H1 (cell line): ENCODE data around the gene NELFA. TPM values are rescaled to one million over a fixed set of nuclear protein-coding genes. Genes with fewer than 3 reads are reported as not detected.

Source experiments
- CTCF ChIA-PET: fragments of 300-600 bp; sonication (Branson Sonifier 250); formaldehyde crosslinking; loops from one replicate; lab custom pipeline; 2021; ENCODE audit not compliant: partially characterized antibody; lab: Charles Lee
- POLR2A ChIA-PET: fragments of 300-600 bp; sonication (Branson Sonifier 250); formaldehyde crosslinking; loops from one replicate; lab custom pipeline; 2021; ENCODE audit warnings: inconsistent platforms; ENCODE audit not compliant: partially characterized antibody; lab: Charles Lee
- DNase-seq, 2 experiments: peaks; one replicate each; pipeline versions ENCODE4 v3.0.0 to v3.0.0-alpha.2; 2010 to 2022; ENCODE audit warnings: low spot score in 2 of 2, low read depth in 1 of 2, mixed read lengths in 1 of 2
- FAIRE-seq: peaks from 2 replicates; lab custom pipeline; 2011; peaks lifted over from hg19 to GRCh38; lab: Jason Lieb, UNC
- H2AFZ ChIP-seq: 2 replicates; pipeline ENCODE4 v1.8.1; 2012; ENCODE audit warnings: low read length, inconsistent platforms
- H2AK5ac ChIP-seq: 2 replicates; pipeline ENCODE4 v1.6.1; 2013; ENCODE audit warnings: low read depth, low read length
- H2BK120ac ChIP-seq: replicated peaks from 2 replicates; pipeline ENCODE3; 2013; ENCODE audit warnings: low read depth, low read length, inconsistent platforms
- H2BK12ac ChIP-seq: 2 replicates; pipeline ENCODE4 v1.6.1; 2013; ENCODE audit warnings: low read depth, low read length
- H2BK15ac ChIP-seq: 2 replicates; pipeline ENCODE4 v1.6.1; 2013; ENCODE audit warnings: low read length
- H2BK20ac ChIP-seq: 2 replicates; pipeline ENCODE4 v1.6.1; 2013; ENCODE audit warnings: low read length
- H2BK5ac ChIP-seq: 2 replicates; pipeline ENCODE4 v1.6.1; 2013; ENCODE audit warnings: low read depth, low read length
- H3K14ac ChIP-seq: 2 replicates; pipeline ENCODE4 v1.6.1; 2013; ENCODE audit warnings: inconsistent platforms; ENCODE audit not compliant: insufficient read length
- H3K18ac ChIP-seq: 2 replicates; pipeline ENCODE4 v1.6.1; 2013; ENCODE audit warnings: low read length; ENCODE audit errors: extremely low read depth
- H3K23ac ChIP-seq: 2 replicates; pipeline ENCODE4 v1.6.1; 2013; ENCODE audit warnings: inconsistent platforms; ENCODE audit not compliant: insufficient read length
- H3K23me2 ChIP-seq: 2 replicates; pipeline ENCODE4 v1.6.1; 2013; ENCODE audit warnings: low read depth, low read length
- H3K27ac ChIP-seq: 2 replicates; pipeline ENCODE4 v1.6.1; 2011; ENCODE audit warnings: low read depth, low read length, inconsistent platforms
- H3K27me3 ChIP-seq, 4 experiments: replicated peaks in 1 of 4; 1 replicate in 1 of 4; 2 replicates in 3 of 4; pipeline versions ENCODE4 v1.6.1 to v1.8.1; 2011 to 2013; ENCODE audit warnings: low read length in 3 of 4, mild to moderate bottlenecking in 3 of 4, inconsistent platforms in 2 of 4, mixed read lengths in 2 of 4, moderate library complexity in 1 of 4; ENCODE audit not compliant: control insufficient read depth in 3 of 4, insufficient read depth in 3 of 4; ENCODE audit errors: extremely low read depth in 1 of 4
- H3K36me3 ChIP-seq, 4 experiments: 2 replicates each; pipeline versions ENCODE4 v1.6.1 to v1.8.1; 2011 to 2013; ENCODE audit warnings: mild to moderate bottlenecking in 4 of 4, low read length in 3 of 4, moderate library complexity in 2 of 4, control low read depth in 1 of 4, inconsistent platforms in 1 of 4; ENCODE audit not compliant: insufficient read depth in 4 of 4, control insufficient read depth in 2 of 4
- H3K4ac ChIP-seq: replicated peaks from 2 replicates; pipeline ENCODE3; 2013; ENCODE audit warnings: low read length, low read depth, mixed read lengths, inconsistent platforms; ENCODE audit not compliant: insufficient read length
- H3K4me1 ChIP-seq, 4 experiments: replicated peaks in 1 of 4; 1 replicate in 1 of 4; 2 replicates in 3 of 4; pipeline versions ENCODE4 v1.6.1 to v1.8.1; 2011 to 2013; ENCODE audit warnings: low read length in 3 of 4, inconsistent platforms in 2 of 4, mixed read lengths in 1 of 4; ENCODE audit not compliant: insufficient read depth in 4 of 4, control insufficient read depth in 3 of 4
- H3K4me2 ChIP-seq, 2 experiments: 2 replicates each; pipeline versions ENCODE4 v1.6.1 to v1.8.1; 2011 to 2013; ENCODE audit warnings: low read depth in 2 of 2, low read length in 2 of 2, control low read depth in 1 of 2, inconsistent platforms in 1 of 2, mild to moderate bottlenecking in 1 of 2; ENCODE audit not compliant: insufficient read depth in 1 of 2
- H3K4me3 ChIP-seq, 4 experiments: fragments of 200-600, 300-600 bp in 1 of 4; sonication (generic), shearing (Covaris generic), sonication (Bioruptor Twin) in 1 of 4; 2 replicates each; pipeline versions ENCODE4 v1.5.1 to v1.8.1; 2011 to 2016; ENCODE audit warnings: low read length in 4 of 4, low read depth in 3 of 4, control low read depth in 2 of 4, inconsistent platforms in 2 of 4, mild to moderate bottlenecking in 2 of 4, mixed read lengths in 1 of 4, moderate library complexity in 1 of 4; ENCODE audit not compliant: insufficient read depth in 2 of 4; ENCODE audit errors: extremely low read depth in 1 of 4
- H3K56ac ChIP-seq: replicated peaks from 2 replicates; pipeline ENCODE3; 2013; ENCODE audit warnings: low read depth, mild to moderate bottlenecking, mixed read lengths, low read length, inconsistent platforms; ENCODE audit not compliant: insufficient read length
- H3K79me1 ChIP-seq: 2 replicates; pipeline ENCODE4 v1.6.1; 2013; ENCODE audit warnings: low read depth, low read length, control low read depth
- H3K79me2 ChIP-seq, 2 experiments: 2 replicates each; pipeline versions ENCODE4 v1.6.1 to v1.8.1; 2012 to 2013; ENCODE audit warnings: low read length in 2 of 2, mild to moderate bottlenecking in 2 of 2, inconsistent platforms in 1 of 2; ENCODE audit not compliant: insufficient read depth in 2 of 2, control insufficient read depth in 1 of 2
- H3K9ac ChIP-seq, 4 experiments: replicated peaks in 1 of 4; 1 replicate in 1 of 4; 2 replicates in 3 of 4; pipeline versions ENCODE4 v1.6.1 to v1.8.1; 2011 to 2013; ENCODE audit warnings: low read depth in 3 of 4, low read length in 3 of 4, control low read depth in 2 of 4, mild to moderate bottlenecking in 2 of 4, moderate library complexity in 2 of 4, inconsistent platforms in 1 of 4; ENCODE audit errors: extremely low read depth in 1 of 4
- H3K9me3 ChIP-seq, 2 experiments: 2 replicates each; pipeline versions ENCODE4 v1.6.1 to v1.8.1; 2012 to 2013; ENCODE audit warnings: mild to moderate bottlenecking in 2 of 2, moderate library complexity in 2 of 2, control low read depth in 1 of 2, inconsistent platforms in 1 of 2, low read depth in 1 of 2, low read length in 1 of 2, mixed read lengths in 1 of 2; ENCODE audit not compliant: insufficient read depth in 2 of 2
- H4K20me1 ChIP-seq, 2 experiments: replicated peaks in 1 of 2; 2 replicates each; pipeline versions ENCODE3 to v1.8.1; 2011 to 2013; ENCODE audit warnings: inconsistent platforms in 2 of 2, low read length in 2 of 2, mild to moderate bottlenecking in 1 of 2; ENCODE audit not compliant: insufficient read depth in 2 of 2, control insufficient read depth in 1 of 2
- H4K5ac ChIP-seq: 2 replicates; pipeline ENCODE4 v1.6.1; 2013; ENCODE audit warnings: low read length, low read depth, mixed read lengths, inconsistent platforms; ENCODE audit not compliant: insufficient read length
- H4K8ac ChIP-seq: 2 replicates; pipeline ENCODE4 v1.8.0; 2013; ENCODE audit warnings: mild to moderate bottlenecking, moderate library complexity, low read length, inconsistent platforms; ENCODE audit not compliant: insufficient read depth; ENCODE audit errors: extremely low read depth
- H4K91ac ChIP-seq: replicated peaks from 2 replicates; pipeline ENCODE3; 2013; ENCODE audit warnings: low read length, mixed read lengths, inconsistent platforms; ENCODE audit not compliant: insufficient read length
- CHD2 ChIP-seq: IDR thresholded peaks from 2 replicates; pipeline ENCODE4 v1.6.1; 2012; ENCODE audit warnings: low read length, improper control_type of control experiment
- EP300 ChIP-seq, 2 experiments: IDR thresholded peaks; 1 replicate in 1 of 2; 2 replicates in 1 of 2; pipeline ENCODE4 v1.6.1; 2011 to 2012; ENCODE audit warnings: low read depth in 2 of 2, low read length in 2 of 2, mild to moderate bottlenecking in 2 of 2, borderline replicate concordance in 1 of 2, inconsistent platforms in 1 of 2, moderate library complexity in 1 of 2
- JUND ChIP-seq: IDR thresholded peaks from 2 replicates; pipeline ENCODE4 v1.6.1; 2011; ENCODE audit warnings: mild to moderate bottlenecking, improper control_type of control experiment, low read length
- SIN3A ChIP-seq, 2 experiments: IDR thresholded peaks in 1 of 2; conservative IDR thresholded peaks in 1 of 2; 2 replicates each; pipeline ENCODE4 v1.6.1; 2011 to 2012; ENCODE audit warnings: low read length in 2 of 2, improper control_type of control experiment in 1 of 2, low read depth in 1 of 2, mild to moderate bottlenecking in 1 of 2
- WGBS, 2 experiments: shearing (Covaris generic) in 1 of 2; methylation state at CpG; one replicate each; pipeline versions ENCODE4 v1.1.6 to v1.1.7; 2013 to 2015; ENCODE audit warnings: low lambda C conversion rate in 2 of 2, mixed read lengths in 2 of 2, inconsistent platforms in 1 of 2, low coverage in 1 of 2, missing lambda C conversion rate in 1 of 2; ENCODE audit not compliant: insufficient replicate concordance in 2 of 2, insufficient coverage in 1 of 2, insufficient read length in 1 of 2; ENCODE audit errors: extremely low coverage in 1 of 2, missing lambda C conversion rate in 1 of 2; 5-methylcytosine and 5-hydroxymethylcytosine counted together
- polyA plus RNA-seq, 7 experiments: library from polyadenylated mRNA; depleted of rRNA in 3 of 7; stranded (reverse) in 5 of 7; unstranded in 2 of 7; fragments of >200 nt in 5 of 7; fragments of 200-250 nt in 2 of 7; gene quantifications; 1 replicate in 5 of 7; 2 replicates in 1 of 7; 4 replicates in 1 of 7; pipeline versions ENCODE4 v1.2.1 to v1.2.3, GENCODE V29; 2011 to 2013; ENCODE audit warnings: missing spikeins in 2 of 7, mixed read lengths in 2 of 7
- total RNA-seq: library from RNA; stranded (reverse); fragmentation: NEBNext Ultra II Directional; extraction: Animal tissue kit (Norgen Biotek cat#: 25700); gene quantifications from 2 replicates; pipeline ENCODE4 v1.2.1, GENCODE V29; 2021
- TF ChIP-seq, protein P1 (sequence below), 3 experiments: IDR thresholded peaks; 1 replicate in 2 of 3; 2 replicates in 1 of 3; pipeline versions ENCODE4 v1.5.1 to v1.6.1; 2011; ENCODE audit warnings: low read length in 3 of 3, mild to moderate bottlenecking in 3 of 3, inconsistent platforms in 2 of 3, low read depth in 1 of 3, moderate library complexity in 1 of 3; ENCODE audit not compliant: insufficient read depth in 1 of 3; ENCODE audit errors: control extremely low read depth in 1 of 3

The NELFA gene
- total and polyA plus RNA-seq, 2 of the 8 experiments (the other 6 are each of a cell fraction or from before 2014, with no cell fraction given): 41.8 to 57.5 TPM

- Histone ChIP-seq H3K23ac (no peak overlapping the region), H2AFZ (no peak overlapping the region), H3K27me3 (no peaks in the 10 kb centered on the region), H2AK5ac (no peak overlapping the region), H3K9ac (no peak overlapping the region), H3K4me3 (no peak overlapping the region), H2BK15ac (no peak overlapping the region), H3K36me3 (peaks cover 25 to 65% (median 50%) of the 10 kb centered on the region in 4 experiments), H3K14ac (no peak overlapping the region), H4K5ac (no peak overlapping the region), H2BK20ac (no peak overlapping the region), H3K27ac (no peak overlapping the region), H3K4ac (no peak overlapping the region), H4K91ac (no peak overlapping the region), H3K79me1 (peaks cover 9% of the 10 kb centered on the region), H3K23me2 (no peaks in the 10 kb centered on the region), H3K4me2 (no peak overlapping the region), H2BK120ac (no peak overlapping the region), H3K18ac (no peak overlapping the region), H3K56ac (no peak overlapping the region), H4K20me1 (peaks cover 7 to 29% of the 10 kb centered on the region in 2 experiments), H3K79me2 (peaks cover 0 to 23% of the 10 kb centered on the region in 2 experiments; a peak in 1 of 4 replicates), H2BK12ac (no peak overlapping the region), H3K9me3 (no peaks in the 10 kb centered on the region), H2BK5ac (no peak overlapping the region), H3K4me1 (peaks cover 0 to 4% (median 0%) of the 10 kb centered on the region in 4 experiments; a peak in 1 of 7 replicates), H4K8ac (no peak overlapping the region)
- no peak for DNase-seq
- ChIA-PET CTCF (no interaction called here), POLR2A (no interaction called here)
- WGBS, 2 experiments: 86% methylated on average over 13 of the region's 19 CpGs; no CpG with 5 or more reads in 1 of the 2 experiments
- no peak for FAIRE-seq
- TF ChIP-seq CHD2 (no peak), EP300 (IDR thresholded peaks at IDR 0.05; ENCODE audit: borderline replicate concordance in 1 of 2, low read depth in 2 of 2, low read length in 2 of 2) (no peak), SIN3A (conservative IDR thresholded peaks at IDR 0.05 in 1 of 2, IDR thresholded peaks at IDR 0.05 in 1 of 2; ENCODE audit: low read depth in 1 of 2, low read length in 2 of 2) (no peak), JUND (no peak)
- TF ChIP-seq, protein P1, sequence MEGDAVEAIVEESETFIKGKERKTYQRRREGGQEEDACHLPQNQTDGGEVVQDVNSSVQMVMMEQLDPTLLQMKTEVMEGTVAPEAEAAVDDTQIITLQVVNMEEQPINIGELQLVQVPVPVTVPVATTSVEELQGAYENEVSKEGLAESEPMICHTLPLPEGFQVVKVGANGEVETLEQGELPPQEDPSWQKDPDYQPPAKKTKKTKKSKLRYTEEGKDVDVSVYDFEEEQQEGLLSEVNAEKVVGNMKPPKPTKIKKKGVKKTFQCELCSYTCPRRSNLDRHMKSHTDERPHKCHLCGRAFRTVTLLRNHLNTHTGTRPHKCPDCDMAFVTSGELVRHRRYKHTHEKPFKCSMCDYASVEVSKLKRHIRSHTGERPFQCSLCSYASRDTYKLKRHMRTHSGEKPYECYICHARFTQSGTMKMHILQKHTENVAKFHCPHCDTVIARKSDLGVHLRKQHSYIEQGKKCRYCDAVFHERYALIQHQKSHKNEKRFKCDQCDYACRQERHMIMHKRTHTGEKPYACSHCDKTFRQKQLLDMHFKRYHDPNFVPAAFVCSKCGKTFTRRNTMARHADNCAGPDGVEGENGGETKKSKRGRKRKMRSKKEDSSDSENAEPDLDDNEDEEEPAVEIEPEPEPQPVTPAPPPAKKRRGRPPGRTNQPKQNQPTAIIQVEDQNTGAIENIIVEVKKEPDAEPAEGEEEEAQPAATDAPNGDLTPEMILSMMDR (IDR thresholded peaks at IDR 0.05; ENCODE audit: control extremely low read depth in 1 of 3, insufficient read depth in 1 of 3, low read depth in 1 of 3, low read length in 3 of 3): no peak
These were observed 21.5 kb downstream of the NELFA start for GRCh38 chr4:1987296-1987695.
